ENCODE results near the gene MMP28.

- no peak for TF ChIP-seq CTCF (conservative IDR thresholded peaks at IDR 0.05; ENCODE audit: low read depth, low read length)
- no peak for TF ChIP-seq CEBPB (IDR thresholded peaks at IDR 0.05; ENCODE audit: low read depth, low read length)
- no peak for TF ChIP-seq FOS (IDR thresholded peaks at IDR 0.05; ENCODE audit: low read depth, low read length)
- TF ChIP-seq CHD1 (IDR thresholded peaks at IDR 0.05; ENCODE audit: low read depth, low read length) = no peak
- TF ChIP-seq BHLHE40 (IDR thresholded peaks at IDR 0.05; ENCODE audit: low read depth, low read length) = no peak
- TF ChIP-seq POLR2A (IDR thresholded peaks at IDR 0.05; ENCODE audit: low read depth, low read length) = no peak
- no peak for TF ChIP-seq MAFK (IDR thresholded peaks at IDR 0.05; ENCODE audit: low read depth, low read length)
Measured at GRCh38 chr17:35738519-35739133, 56.8 kb downstream of the MMP28 start.

Measured in IMR-90 (cell line).